H4 (cell line): ENCODE data around the gene COMMD7. TPM values are rescaled to one million over a fixed set of nuclear protein-coding genes. Genes with fewer than 3 reads are reported as not detected.
"Not testable (repeated sequence)": the region's sequence is repeated elsewhere in the genome, so short reads cannot be mapped to it uniquely, and the experiment has no call there.

Experiments used
- DNase-seq: peaks from one replicate; pipeline ENCODE4 v3.0.0-alpha.2; 2015; ENCODE audit warnings: low spot score
- total RNA-seq: library from RNA; depleted of rRNA; stranded (reverse); fragments of >200 nt; shearing (Covaris generic); gene quantifications from 2 replicates; pipeline ENCODE4 v1.2.3, GENCODE V29; 2014

The COMMD7 gene
- total RNA-seq, 1 experiment from 2014 or later = 29.3 TPM

DNA sequence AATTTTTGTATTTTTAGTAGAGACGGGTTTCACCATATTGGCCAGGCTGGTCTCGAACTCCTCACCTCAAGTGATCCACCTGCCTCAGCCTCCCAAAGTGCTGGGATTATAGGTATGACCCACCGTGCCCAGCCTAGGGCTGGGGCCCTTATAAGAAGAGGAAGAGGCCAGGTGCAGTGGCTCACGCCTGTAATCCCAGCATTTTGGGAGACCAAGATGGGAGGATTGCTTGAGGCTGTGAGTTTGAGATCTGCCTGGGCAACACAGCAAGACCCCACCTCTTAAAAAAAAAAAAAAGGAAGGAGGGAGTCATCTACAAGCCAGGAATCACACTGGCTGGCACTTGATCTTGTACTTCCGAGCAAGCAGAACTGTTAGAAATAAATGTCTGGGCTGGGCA, 13.9 kb downstream of the COMMD7 start:
- DNase-seq = not testable (repeated sequence)

DNA sequence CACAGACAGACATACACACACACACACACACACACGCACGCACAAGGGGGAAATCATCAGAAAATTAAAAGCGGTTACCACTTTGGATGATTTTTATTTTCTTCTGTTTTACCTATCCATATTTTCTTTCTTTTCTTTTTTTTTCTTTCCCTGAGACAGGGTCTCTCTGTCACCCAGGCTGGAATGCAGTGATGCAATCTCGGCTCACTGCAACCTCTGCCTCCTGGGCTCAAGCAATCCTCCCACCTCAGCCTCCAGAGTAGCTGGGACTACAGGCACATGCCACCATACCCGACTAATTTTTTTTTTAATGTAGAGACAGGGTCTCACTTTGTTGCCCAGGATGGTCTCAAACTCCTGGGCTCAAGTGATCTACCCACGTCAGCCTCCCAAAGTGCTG, 14.8 kb downstream of the COMMD7 start:
- not testable (repeated sequence) for DNase-seq

DNA sequence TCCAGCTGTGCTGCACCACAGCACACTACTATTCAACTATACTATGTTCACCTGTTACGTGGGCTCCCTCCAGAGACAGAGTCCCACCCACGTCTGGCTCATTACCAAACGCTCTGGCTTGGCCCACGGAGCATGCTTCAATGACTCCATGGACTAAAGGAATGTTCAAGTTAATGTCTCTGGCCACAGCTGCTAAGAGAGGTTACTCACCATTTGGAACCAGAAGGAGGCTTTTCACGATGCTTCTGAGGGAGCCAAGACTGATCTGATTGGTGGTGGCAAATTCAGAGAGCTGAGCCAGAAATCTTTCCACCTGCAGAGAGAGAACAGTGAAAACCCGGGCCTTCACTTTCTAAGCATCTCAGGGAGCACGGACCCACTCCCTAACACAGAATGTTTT, 15.6 kb downstream of the COMMD7 start:
- no peak for DNase-seq

DNA sequence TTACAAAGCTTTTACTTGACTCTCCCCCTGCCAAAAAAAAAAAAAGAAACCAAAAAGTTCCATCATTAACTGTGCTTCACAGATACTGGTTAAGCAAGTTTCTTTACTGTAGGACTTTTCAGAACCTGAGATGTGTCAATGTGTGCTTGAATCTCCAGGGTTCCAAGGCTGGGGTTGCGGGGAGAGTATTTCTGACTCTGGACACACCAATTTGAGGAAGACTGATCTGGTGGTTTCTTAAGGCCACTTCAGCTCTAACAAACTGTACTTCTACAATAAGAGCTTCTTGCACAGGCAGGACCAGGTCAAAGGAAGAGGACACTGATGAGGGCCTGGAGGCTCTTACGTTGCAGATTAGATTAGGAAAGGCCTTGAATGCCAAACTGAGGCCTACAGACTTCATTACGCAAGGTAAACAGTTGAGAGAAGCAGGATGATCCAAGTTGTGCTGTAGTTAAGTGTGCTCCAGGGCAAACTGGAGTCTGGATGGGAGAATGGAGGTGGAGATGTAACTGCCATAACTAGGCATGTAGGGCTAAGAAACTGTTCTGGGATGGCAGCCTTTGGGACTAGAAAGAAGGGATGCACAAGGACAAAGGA, 24.4 kb downstream of the COMMD7 start:
- no peak for DNase-seq

DNA sequence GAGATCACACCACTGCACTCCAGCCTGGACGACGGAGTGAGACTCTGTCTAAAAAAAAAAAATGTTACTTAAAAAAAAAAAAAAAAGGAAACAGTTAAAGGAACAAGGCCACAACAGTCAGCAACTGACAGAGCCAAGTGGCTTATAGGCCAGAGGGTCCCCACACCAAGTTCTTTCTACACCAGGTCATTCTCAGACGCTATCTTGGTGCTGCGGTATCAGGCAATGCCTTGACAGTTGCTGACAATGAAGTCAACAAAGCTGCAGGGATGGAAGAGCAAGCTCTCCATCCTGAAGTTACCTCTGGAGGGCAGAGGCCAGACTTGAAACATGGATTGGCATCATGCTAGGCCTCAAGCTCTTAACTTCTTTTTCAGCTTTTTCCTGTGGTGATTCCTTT, 31.9 kb downstream of the COMMD7 start:
- no peak for DNase-seq

DNA sequence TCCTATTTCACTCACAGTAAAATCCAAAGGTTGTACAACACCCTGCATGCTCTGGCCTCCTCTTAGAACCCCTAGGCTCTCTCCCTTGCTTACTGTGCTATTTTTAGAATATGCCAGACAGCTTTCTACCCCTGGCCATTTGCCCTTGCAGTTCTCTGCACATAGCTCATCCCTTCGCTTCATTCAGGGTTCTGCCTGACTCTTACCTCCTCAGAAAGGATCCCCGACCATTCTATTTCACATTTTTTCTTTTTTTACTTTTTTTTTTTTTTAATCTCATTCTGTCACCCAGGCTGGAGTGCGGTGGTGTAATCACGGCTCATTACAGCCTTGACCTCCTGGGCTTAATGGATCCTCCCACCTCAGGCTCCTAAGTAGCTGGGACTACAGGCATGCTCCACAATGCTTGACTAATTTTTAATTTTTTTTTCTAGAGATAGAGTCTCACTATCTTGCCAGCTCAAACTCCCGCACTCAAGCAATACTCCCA, 33.6 kb downstream of the COMMD7 start:
- DNase-seq = no peak

DNA sequence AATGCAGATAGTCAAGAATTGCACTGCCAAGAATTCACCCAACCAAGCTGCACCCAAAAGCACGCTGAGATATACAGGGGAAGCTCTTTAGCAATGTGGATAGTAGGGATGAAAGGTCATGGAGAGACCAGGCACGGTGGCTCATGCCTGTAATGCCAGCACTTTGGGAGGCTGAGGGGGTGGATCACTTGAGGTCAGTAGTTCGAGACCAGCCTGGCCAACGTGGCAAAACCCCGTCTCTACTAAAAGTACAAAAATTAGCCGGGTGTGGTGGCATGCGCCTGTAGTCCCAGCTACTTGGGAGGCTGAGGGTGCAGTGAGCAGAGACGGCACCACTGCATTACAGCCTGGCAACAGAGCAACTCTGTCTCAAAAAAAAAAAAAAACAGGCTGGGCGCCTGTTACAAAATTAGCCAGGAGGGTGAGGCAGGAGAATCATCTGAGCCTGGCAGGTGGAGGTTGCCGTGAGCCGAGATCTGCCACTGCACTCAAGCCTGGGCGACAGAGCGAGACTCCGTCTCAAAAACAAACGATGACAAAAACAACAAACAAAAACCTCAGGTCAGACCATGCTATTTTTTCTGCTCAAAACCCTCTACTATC, 34.1 kb downstream of the COMMD7 start:
- not testable (repeated sequence) for DNase-seq

DNA sequence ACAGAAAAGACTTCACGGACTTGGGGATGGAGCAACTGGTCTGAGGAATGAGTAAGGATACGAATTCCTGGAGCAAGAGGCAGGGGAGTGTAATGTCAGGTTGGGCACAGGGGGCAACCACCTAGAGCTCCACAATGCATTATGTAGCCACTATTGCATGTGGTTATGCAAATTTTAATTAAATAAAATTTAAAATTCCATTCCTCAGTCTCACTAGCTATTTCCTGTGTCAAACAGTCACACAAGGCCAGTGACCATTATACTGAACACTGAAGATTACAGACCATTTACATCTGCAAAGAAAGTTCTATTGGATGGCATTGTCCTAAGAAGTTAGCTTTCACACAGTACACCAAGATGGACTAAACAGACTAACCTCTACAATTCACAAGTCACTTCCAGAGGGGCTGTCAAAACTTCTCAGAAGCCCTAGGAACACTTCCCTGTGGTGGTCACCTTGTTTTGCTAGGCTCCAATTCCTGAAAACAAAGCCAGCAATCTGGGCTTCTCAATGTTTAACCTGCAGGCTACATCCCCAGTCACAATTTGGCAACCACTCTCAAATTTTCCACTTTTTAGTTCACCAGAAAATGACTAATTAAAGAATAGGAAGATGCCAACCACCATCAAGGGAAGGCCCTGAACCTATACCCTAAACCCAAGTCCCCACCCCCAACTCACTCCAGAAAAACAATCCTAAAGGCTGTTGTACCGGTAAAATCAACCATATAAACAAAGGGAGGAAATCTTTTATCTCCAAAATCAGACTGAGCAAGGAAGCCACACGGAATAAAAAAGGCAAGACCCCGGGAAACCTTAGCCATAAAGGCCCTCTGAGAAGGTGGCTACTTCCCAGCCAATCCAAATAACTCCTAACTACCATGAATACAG, 35.3 kb downstream of the COMMD7 start:
- no peak for DNase-seq

DNA sequence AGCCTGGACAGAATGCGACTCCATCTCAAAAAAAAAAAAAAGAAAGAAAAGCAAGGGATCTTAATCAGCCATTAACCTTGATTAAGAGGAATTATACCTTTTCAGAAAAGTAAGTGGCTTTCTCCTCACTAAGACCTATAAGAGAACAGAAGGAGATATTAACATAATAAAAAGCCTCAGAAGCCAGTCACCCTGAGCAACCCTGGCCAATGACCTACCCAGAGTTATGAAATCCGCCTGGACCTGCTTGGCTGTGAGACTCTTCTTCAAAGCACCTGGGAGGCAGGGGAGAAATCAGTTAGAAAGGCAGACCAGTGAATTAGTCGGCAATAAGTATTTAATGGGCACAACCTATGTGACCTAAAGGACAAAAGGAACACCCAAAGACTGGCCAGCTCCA, 36.8 kb downstream of the COMMD7 start:
- DNase-seq = no peak

DNA sequence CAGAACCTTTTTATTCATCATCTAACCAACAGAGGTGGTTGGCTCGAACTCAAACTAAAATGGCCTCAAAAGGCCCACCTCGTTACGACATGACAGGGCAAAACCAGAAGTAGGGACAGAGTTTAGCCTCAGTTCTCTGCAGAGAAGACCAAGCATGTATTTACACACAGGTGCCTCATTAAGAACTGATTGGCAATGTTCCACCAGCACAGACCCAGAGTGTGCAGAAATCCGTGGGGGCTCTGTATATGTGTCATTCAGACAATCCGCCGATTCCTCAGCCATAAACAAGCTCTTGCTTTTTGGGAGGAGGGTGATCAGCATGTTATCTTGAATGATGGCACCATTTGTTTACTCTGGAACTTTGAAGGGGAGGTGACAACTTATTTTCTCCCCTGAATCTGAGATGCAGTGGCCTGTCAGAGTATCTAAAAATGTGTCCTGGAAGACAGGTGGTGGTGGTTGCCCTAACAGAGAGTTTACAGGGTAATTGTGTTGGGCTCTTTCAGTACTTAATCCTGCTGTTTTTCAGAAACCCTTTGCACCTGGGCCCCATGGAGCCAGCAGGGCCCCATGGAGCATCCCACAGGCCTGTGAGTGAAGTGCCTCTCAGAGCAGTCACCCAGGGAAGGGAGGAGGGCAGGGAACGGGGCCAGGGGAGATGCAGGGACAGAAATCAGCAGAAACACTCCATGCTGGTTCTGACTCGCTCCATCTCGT, 40.4 kb downstream of the COMMD7 start:
- DNase-seq = no peak

DNA sequence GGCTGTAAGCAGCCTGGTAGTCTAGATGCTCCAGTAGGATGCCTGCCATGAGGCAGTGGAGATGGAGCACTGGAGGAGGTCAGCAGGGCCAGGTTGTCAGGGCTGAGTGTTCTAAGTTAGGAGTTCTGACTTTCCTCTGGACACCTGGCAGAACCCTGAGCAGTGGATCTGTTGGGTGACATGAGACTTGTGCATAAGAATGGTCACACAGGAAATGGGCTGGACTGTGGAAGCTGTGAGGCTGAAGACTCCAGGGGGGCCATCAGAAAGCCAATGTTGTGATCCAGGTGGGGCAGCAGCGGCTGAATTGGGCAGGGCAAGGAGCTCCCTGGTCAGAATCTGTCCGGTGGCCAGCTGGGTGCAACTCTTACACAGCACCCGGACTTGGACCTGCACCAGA, 45.7 kb downstream of the COMMD7 start:
- DNase-seq = no peak

DNA sequence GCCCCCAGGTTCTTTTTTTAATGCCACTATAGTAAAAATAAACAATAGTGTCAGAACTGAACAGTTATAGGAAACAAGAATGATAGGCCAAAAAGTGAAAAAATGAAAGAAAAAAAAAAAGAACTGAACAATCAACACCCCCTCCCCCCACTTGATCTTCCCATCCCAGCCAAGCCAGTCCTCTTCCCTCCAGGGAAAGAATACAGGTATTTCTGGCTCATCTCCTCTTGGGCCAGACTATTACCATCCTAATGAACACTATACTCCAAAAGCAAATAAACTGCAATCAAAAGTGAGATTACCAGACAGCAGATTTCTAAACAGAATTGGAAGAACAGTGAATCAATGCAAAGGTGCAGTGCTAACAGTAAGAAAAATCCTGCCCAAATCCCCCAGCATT, 48.2 kb downstream of the COMMD7 start:
- no peak for DNase-seq

DNA sequence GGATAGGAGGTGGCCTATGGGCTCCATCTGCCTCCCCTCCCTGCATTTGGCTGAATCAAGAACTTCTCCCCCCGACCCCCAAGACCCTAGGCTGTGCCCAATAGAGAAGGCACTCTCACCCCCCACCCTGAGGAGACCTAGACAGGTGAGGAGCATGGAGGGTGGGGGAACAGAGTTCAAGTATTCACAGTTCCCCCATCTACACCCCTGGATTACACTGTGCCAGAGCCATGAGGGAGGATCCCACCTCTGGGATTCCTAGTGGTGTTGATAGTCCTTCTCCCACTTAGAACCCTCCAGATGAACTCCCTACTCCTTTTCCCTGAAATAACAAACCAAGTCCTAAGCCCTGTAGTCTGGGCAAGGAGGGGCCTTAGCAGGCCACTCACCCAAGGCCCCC, 54.3 kb downstream of the COMMD7 start:
- DNase-seq = not testable (repeated sequence)

DNA sequence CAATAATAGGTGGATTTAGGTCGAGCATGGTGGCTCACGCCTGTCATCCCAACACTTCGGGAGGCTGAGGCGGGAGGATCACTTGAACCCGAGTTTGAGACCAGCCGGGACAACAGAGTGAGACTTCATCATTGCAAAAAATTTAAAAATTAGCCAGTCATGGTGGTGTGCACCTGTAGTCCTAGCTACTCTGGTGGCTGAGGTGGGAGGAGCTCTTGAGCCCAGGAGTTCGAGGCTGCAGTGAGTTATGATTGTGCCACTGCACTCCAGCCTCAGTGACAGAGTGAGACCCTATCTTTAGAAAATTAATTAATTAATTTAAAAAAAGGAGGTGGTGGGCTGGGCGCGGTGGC, 56.1 kb downstream of the COMMD7 start:
- DNase-seq = no peak

DNA sequence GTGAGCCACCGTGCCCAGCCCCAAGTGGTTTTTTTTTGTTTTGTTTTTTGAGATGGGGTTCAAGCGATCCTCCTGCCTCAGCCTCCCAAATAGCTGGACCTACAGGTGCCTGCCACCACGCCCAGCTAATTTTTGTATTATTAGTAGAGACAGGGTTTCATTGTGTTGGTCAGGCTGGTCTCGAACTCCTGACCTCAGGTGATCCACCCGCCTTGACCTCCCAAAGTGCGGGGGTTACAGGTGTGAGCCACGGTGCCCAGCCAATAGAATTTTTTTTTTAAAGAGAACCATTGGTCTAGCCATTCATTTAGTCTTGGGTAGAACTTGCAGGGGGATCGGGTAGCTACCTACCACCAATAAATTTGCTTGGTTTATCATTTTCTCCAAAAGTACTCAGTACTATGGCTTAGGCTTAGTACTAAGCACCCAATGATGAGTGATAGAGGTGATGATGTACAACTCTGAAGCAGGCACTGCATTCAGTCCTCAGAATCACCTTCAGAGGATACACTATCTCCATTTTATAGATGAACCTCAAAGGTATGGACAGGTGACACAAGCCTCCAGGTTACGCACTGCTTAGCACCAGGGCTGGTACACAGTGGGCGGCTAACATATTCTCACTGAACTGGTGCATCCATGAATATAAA, 56.6 kb downstream of the COMMD7 start:
- no peak for DNase-seq

DNA sequence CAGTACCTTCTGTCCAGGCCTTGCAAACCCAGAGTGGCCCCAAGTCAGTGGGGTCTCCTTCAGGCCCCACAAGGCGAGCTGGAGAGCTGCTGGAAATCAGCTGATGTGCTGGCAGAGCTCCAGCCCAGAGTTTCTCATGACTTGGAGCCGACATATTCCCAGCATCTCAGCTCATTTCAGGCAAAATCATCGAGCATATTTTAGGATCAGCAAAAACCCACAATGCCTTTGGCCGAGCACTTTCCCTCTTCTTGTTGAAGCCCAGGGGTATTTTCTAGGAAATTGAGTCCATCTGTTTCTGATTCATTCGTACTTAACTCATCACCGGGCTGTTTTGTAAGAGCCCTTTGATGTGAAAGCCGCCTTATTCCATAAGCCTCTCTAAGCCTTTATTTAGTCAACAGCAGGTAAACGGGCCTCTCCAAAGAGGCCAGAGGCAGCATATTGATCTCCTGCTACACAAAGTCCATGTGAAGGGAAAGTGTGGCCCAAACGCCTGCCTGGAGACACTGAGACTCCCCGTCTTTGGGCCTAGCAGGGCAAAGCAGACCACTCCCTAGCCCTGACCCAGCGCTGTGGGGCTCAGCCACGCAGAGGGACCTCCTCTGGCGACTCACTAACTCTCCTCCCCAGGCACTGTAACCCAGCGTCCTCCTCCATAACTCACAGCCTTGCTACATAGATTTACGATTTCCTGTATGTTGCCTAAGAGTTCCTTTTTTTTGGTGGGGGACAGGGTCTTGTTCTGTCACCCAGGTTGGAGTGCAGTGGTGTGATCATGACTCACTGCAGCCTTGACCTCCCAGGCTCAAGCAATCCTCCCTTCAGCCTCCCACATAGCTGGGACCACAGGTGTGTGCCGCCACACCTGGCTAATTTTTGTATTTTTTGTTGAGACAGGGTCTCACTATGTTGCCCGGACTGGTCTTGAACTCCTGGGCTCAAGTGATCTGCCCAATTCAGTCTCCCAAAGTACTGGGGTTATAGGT, 57.4 kb downstream of the COMMD7 start:
- no peak for DNase-seq

DNA sequence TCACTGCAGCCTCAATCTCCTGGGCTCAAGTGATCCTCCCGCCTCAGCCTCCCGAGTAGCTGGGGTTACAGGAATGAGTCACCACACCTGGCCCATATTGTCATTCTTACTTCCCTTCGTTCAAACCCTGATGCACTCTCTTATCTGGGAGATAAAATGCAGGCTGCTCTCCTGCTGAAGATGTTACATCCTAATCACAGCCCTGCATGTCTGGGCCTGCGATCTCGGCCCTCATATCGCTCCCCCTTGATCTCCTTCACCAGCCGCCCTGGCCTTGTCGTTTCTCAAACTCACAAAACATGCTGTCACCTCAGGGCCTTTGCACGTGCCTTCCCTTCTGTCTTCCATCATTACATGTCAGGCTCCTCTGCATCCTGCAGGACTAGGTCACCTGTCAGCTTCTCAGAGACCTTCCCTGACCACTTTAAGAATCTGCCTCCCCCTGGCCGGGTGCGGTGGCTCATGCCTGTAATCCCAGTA, 60.7 kb downstream of the COMMD7 start:
- DNase-seq = no peak

DNA sequence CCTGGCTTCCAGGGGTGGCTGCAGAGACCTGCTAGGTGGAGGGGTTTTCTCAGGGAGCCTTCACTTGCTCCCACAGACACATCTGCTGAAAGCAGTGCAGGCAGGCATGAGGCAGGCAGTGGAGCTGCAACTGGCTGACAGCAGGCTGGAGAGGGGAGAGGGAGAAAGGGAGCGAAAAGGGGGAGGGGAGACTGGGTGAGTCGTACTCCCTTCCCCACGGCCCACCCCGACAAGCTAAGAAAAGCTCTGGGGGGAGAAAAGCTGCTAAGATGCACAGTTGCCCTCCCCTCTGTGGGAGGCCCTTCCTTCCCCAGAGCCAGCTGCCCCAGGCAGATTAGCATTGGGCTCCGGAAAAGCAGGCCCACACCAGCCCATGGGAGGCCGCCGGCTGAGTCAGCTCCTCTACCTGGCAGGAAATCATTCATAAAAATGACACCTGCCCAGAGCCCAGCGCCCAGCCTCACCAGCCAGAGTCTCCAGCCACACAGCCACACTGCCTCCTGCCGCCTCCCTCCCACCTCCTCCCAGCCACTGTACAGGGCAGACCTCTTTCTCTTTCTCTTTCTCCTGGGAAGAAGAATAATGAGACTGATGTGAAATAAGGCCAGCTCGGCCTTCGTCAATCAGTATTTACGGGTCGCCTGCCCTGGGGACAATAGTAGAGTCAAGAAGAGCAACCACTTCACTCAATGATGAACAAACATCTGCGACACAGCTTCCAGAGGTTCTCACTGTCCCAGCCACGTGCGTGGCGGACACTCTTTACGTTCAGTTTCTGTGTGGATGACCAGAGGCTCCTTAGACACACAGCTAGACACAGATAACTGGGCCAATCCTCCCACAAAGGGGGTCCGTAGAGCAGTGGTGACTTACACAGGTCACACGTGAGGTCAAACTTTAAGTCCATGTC, 61.8 kb downstream of the COMMD7 start:
- no peak for DNase-seq

DNA sequence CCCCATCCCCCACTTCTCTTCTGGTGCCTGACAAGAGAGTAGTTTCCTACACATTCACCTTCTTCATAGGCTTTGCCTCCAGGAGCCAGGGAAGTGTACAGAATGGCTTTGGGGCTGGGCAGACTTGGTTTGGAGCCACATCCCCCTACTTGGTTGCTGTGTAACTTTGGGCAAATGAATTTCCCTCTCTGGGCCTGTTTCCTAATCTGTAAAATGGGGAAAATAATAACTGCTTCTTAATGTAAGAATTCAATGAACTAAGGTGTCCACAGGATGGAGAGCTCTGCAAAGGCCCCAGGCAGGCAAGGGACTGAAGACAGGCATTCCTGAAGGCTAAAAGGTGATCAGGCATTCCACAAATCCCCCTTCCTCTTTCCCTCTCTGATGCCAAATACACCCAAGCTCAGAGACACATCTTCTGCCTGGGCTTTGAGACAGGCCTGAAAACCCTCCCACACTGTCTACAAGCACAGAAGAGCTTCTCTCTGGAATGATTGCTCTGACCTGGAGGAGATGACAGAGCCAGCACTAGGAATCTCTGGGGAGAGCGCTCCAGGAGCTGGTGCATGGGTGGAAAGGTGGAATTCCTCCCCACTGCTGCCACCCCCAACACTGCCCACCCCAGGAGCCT, 62.6 kb downstream of the COMMD7 start:
- no peak for DNase-seq
